ENCODE results near the gene JAKMIP1.

DNA sequence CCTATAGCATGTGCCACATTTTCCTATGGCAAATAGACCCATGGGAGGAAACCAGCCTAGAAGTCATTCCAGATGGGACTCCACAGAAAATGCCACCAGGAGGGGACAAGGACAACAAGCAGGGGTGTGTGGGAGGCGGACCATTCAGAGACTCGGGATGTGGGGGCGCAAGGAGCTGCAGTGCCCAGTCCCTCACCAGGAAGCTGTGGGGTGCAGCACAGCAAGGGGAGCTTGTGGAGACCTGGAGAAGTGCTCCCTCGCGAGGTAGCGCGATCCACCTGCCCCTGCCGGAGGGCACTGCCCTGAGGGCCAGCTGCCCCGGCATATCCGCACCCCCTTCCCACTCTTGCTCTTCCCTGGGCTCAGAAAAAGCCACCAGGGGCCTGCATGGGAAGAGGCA lies 136.7 kb downstream of the JAKMIP1 start:
- TF ChIP-seq, protein P1, sequence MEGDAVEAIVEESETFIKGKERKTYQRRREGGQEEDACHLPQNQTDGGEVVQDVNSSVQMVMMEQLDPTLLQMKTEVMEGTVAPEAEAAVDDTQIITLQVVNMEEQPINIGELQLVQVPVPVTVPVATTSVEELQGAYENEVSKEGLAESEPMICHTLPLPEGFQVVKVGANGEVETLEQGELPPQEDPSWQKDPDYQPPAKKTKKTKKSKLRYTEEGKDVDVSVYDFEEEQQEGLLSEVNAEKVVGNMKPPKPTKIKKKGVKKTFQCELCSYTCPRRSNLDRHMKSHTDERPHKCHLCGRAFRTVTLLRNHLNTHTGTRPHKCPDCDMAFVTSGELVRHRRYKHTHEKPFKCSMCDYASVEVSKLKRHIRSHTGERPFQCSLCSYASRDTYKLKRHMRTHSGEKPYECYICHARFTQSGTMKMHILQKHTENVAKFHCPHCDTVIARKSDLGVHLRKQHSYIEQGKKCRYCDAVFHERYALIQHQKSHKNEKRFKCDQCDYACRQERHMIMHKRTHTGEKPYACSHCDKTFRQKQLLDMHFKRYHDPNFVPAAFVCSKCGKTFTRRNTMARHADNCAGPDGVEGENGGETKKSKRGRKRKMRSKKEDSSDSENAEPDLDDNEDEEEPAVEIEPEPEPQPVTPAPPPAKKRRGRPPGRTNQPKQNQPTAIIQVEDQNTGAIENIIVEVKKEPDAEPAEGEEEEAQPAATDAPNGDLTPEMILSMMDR (IDR thresholded peaks at IDR 0.05): no peak
- TF ChIP-seq EZH2 (IDR thresholded peaks at IDR 0.05; ENCODE audit: borderline replicate concordance, insufficient read depth, low read depth, low read length, poor library complexity, severe bottlenecking): no peak
